NCI-H82 treated with DMSO at 0.1 percent for 48 hours (cell line): Measurements from ENCODE around the gene NOX5.
A peak's percentile ranks its signal among the peaks of the same experiment; 100 is the strongest.

ENCODE experiments used
- DNase-seq: peaks from one replicate; lab custom pipeline; 2025; ENCODE audit not compliant: unreplicated experiment; lab: John Stamatoyannopoulos, UW

Gene NOX5

GRCh38 chr15:69096626-69097025 is 82.1 kb downstream of the NOX5 start:
- no peak for DNase-seq

- DNase-seq, result peak; percentile 68
These were observed 84.3 kb downstream of the NOX5 start for GRCh38 chr15:69098771-69099170.

GRCh38 chr15:69099941-69100340 is 85.4 kb downstream of the NOX5 start:
- no peak for DNase-seq

DNA sequence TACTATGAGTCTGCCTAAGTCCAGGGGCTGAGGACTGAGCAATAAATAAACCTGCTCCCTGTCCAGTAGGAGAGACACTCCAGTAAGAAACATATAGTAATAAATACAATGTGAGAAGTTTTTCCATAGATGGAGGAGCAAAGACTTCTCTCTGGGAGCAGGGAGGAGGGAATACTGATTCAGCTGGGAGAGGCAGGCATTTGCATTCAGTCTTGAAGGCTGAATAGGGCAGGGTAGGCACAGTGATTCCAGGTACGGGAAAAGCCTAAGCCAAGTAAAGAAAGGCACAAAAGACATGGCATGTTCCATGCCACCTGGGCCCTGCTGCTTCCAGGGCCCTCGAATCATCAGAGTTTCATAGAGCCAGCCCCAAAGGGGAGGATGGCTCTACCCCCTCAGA is 86.3 kb downstream of the NOX5 start:
- no peak for DNase-seq

GRCh38 chr15:69104050-69104750 is 89.7 kb downstream of the NOX5 start:
- DNase-seq, result peak; percentile 66

DNA sequence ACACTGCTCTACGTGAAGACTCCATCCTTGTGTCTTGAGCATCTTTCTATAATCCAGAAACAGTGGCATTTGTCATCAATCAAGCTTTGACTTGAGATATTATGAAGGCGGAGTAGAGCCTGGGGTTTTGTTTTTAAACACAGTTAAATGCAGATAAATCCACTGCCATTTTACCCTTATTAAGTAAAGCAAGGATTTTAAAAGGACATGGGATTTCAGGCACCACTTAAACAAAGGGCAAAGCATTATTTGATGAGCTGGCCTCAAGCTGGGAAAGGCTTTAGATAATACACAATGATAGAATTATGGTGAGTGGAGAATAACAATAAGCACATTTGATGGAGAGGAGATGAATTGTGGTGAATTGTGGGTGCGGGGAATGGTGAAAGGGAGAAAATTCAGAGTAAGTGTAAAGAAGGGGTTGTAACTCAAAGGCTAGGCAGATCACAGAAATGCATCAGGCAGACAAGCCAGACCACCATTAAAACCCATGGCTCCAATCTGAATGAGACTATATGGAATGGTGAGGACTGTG is 91.0 kb downstream of the NOX5 start:
- DNase-seq, result no peak

- peak; percentile 39 for DNase-seq
These were observed 92.6 kb downstream of the NOX5 start for GRCh38 chr15:69107025-69107620.
